ENCODE measurements around the gene TRPT1.

Gene TRPT1

GRCh38 chr11:64230171-64230984, 4.4 kb upstream of the TRPT1 start, which contains the start of gene DNAJC4:
DNAJC4 (plus strand) TSS chr11:64230548; CDS start chr11:64230855, 307 bp downstream.
- DNase-seq (ENCODE audit: low read depth, low spot score), result no peak

GRCh38 chr11:64229744-64230170, 3.8 kb upstream of the TRPT1 start:
- no peak for DNase-seq (ENCODE audit: low read depth, low spot score)

GRCh38 chr11:64229090-64229743, 3.2 kb upstream of the TRPT1 start:
- DNase-seq (ENCODE audit: low read depth, low spot score), result no peak

GRCh38 chr11:64227405-64227956, 1.5 kb upstream of the TRPT1 start:
- DNase-seq (ENCODE audit: low read depth, low spot score), result no peak

GRCh38 chr11:64226507-64227051, 593 bp upstream of the TRPT1 start:
- no peak for DNase-seq (ENCODE audit: low read depth, low spot score)

GRCh38 chr11:64224891-64225607, 937 bp downstream of the TRPT1 start:
- DNase-seq (ENCODE audit: low read depth, low spot score), result no peak

GRCh38 chr11:64224151-64224890, 1.7 kb downstream of the TRPT1 start:
- DNase-seq (ENCODE audit: low read depth, low spot score), result no peak

- no peak for DNase-seq (ENCODE audit: low read depth, low spot score)
These were observed 2.9 kb downstream of the TRPT1 start for GRCh38 chr11:64223001-64223651.

GRCh38 chr11:64222651-64223000, 3.4 kb downstream of the TRPT1 start:
- DNase-seq (ENCODE audit: low read depth, low spot score), result no peak

GRCh38 chr11:64220798-64221197, 5.2 kb downstream of the TRPT1 start:
- DNase-seq (ENCODE audit: low read depth, low spot score), result no peak

- DNase-seq (ENCODE audit: low read depth, low spot score), result no peak
These were observed 5.7 kb downstream of the TRPT1 start for GRCh38 chr11:64220271-64220670.

- no peak for DNase-seq (ENCODE audit: low read depth, low spot score)
These were observed 6.2 kb downstream of the TRPT1 start for GRCh38 chr11:64219755-64220154.

- DNase-seq (ENCODE audit: low read depth, low spot score), result no peak
These were observed 6.7 kb downstream of the TRPT1 start for GRCh38 chr11:64219354-64219684.

- DNase-seq (ENCODE audit: low read depth, low spot score), result no peak
These were observed 7.2 kb downstream of the TRPT1 start for GRCh38 chr11:64218628-64219353.

GRCh38 chr11:64216879-64217278, 9.1 kb downstream of the TRPT1 start:
- no peak for DNase-seq (ENCODE audit: low read depth, low spot score)

GRCh38 chr11:64211181-64211872, 14.7 kb downstream of the TRPT1 start:
- DNase-seq (ENCODE audit: low read depth, low spot score), result no peak

GRCh38 chr11:64210301-64211020, 15.5 kb downstream of the TRPT1 start:
- no peak for DNase-seq (ENCODE audit: low read depth, low spot score)

- no peak for DNase-seq (ENCODE audit: low read depth, low spot score)
These were observed 16.5 kb downstream of the TRPT1 start for GRCh38 chr11:64209563-64209843.

All from iPS DF 19.7 (cell line).